GM19463 (cell line): ENCODE measurements around the gene STPG4.

Source experiments
- ATAC-seq: cut with Tn5 transposase; IDR thresholded peaks from one replicate; pipeline ENCODE4 v1.9.1; 2021; ENCODE audit warnings: mild to moderate bottlenecking, moderate library complexity; ENCODE audit not compliant: unreplicated experiment

Gene STPG4

DNA sequence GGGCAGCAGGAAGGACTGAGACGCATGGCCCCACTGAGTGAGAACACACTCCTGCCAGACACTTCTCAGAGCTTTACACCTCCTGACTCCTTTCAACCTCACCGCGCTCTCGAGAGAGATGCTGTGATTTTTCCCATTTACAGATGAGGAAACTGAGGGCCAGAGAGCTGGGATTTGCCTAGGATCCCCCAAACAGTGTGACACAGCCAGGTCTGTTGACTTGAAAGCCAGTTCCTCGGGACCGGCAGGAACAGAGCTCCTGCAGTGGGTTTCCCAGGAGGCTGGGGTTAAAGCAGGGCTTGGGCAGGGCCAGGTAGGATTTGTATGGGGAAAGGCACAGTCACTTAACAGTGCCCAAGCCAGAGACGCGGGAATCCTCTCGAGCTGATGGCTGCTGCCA lies 81.9 kb downstream of the STPG4 start:
- ATAC-seq, result no peak

DNA sequence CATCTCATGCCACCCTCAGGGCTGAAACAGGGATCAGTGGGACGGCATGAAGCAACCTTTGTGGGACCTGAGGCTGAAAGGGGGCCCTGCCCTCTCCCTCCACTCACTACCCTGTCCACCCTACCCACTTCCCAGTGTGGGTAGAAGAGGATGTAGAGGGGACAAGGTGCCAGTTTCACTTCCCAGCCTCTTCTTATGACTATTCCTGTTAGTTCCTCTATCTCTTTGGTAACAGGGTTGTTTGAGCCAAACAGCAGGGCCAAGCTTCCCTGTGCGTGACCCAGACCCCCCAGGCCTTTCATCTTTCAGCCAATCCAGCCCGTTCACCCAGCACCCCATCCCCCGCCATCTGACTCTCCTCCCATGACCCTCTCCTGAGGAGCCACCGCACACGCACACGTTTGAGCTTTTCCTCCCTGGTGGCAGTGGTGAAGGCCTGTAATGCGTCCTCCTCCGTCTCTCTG lies 82.3 kb downstream of the STPG4 start:
- ATAC-seq, result no peak

DNA sequence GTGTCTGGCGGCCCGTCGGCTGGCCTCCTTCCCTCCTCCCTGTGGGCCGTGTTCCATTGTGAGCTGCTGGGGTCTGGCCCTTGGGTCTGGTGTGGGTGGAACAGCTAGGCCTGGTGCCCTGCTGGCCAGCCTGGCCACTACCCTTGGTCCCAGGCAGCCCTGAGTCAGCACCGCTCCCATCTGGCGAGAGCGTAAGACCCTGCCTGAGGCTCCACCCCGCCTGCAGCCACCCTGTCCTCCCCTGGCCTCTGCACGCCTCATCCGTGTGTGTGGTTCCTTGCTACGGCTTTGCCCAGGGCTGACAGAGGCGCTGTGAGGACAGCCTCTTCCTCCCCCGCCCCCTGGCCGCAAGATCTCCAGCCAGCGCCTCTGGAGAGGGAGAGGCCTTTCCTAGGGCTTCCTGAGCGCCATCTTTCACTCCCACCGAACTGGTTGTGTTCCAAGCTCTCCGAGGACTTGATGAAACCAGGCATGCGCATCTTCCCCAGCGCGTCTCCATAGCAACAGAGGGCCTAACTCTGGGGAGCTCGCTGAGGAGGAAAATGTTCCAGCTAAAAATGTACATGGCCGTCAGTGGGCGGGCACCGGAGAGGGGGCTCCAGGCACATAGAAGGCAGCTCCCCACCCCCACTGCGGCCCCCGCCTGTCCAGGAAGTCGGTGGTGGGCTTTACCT lies 83.0 kb downstream of the STPG4 start:
- ATAC-seq, result no peak

DNA sequence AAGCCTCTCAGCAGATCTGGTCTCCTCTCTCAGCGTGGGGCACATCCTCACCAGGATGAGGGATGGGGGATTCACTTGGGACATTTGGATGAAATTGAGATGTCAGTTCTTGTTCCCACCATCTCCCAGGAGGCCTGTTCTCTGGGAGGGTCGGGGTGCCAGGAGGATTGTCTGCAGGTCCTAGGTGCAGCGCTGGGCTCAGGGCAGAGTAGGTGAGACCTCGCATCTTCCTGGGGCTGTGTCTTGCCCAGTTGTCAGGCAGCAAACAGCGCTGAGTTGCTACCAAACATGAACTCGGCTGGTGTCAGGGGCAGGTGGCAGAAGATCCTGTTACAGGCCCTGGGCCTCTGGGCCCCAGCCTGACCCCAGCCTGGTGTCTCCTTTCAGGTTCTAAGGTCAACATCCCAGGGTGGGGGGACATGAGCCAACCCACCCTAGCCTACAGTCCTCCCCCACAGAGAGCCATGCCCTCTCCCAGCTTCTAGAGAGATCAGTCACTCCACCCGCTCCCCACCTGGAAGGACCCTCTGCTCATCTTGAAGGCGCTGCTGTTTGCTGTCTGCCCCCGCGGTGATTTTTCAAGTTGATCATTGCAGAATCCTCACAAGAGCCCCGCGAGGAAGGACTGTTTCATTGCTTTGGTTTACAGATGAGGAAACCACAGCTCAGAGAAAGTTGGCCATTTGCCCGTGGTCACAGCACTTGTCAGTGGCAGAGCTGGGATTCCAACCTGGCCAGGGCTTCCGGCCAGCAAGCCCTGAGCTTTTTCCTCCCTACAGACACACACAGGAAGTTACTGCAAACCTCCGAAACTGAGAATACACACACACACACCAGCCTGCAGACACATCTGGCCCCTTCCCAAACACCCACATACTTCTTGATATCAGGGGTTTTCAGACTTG lies 83.9 kb downstream of the STPG4 start:
- peak; percentile 88 for ATAC-seq

DNA sequence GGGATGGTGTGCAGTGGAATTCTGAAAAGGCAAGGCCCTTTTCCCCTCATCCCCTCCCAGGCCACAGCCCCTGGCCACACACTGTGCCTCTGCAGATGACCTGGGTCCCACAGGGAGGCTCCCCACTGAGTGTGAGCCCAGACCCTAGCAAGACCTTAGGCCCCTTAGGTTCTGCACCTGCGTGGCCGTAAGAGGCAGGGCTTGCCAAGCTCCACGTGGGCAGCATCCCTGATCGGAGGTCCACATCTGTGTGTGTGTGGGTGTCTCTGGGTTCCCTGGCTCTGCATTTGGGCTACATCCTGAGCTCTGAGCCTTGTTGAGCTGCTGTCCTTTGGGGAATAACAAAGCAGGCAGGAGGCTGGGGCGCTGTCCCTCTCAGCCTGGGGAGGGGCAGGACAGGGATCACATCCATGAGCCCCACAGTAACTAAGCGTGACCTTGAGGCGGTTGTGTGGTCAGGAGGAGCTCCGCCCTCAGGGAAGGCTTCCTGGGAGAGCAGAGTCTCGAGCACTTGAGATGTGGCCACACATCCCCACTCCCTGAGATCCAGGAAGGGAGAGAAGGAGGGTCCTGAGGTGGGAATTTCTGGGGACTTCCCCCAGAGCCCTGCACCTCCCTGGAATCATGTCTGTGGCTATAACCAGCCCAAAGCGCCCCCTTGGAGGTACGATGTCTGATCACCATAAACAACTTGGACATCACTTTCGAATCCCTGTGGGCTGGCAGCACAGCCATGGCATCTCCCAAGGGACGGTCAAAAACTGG lies 84.8 kb downstream of the STPG4 start:
- no peak for ATAC-seq

DNA sequence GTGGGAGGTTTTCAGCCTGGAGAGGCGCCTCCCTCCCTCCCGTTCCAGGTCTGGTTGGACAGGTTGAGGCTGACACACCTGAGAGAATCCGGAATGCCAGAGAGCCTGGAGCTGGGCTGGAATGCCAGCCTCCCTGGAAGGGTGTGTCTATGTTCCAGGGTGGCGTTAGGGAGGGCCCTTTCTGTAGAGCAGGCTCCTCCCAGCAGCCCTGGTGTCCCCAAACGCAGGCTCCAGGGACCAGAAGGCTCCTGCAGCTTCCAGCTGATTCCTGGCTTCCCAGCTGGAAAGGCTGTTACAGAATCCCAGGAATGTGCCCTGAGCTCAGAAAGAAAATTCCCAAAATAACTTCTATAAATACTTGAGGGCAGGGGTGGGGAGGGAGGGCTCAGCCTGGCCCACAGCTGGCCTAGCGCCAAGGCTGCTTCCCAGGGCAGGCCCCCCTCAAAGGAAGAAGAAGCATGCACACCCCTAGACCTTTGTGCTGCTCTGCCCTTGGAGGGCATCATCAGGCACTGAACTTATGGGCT lies 85.4 kb downstream of the STPG4 start:
- ATAC-seq, result no peak

DNA sequence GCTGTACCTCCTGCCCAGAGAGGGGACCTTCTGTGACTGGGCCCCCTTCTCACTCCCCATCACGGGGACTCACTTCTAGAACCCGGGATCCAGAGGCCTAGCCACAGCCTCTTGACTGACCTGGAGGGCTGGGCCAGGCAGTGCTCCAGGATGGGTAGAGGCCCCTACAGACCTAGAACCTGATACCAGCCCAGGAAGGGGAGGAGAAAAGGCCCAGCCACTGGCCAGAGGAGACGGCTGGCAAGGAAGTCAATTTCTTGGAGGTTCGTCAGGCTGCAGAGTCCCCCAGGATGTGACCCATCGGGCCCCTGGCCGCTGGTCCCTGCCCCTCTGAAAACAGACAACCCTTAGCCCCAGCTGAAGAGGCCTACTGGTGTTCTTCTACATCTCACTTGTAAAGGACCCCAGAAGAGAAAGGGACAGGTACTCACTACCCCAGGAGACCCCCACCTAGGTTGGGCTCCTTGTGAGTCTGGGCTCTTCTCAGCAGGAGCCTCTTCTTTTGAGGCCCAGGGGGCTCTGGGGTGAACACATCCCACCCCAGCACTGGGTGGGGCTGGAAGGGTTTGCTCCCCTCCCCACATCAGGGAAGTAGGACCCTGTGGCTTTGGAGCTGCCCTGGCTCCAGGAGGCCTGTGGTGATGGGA lies 86.0 kb downstream of the STPG4 start:
- no peak for ATAC-seq

DNA sequence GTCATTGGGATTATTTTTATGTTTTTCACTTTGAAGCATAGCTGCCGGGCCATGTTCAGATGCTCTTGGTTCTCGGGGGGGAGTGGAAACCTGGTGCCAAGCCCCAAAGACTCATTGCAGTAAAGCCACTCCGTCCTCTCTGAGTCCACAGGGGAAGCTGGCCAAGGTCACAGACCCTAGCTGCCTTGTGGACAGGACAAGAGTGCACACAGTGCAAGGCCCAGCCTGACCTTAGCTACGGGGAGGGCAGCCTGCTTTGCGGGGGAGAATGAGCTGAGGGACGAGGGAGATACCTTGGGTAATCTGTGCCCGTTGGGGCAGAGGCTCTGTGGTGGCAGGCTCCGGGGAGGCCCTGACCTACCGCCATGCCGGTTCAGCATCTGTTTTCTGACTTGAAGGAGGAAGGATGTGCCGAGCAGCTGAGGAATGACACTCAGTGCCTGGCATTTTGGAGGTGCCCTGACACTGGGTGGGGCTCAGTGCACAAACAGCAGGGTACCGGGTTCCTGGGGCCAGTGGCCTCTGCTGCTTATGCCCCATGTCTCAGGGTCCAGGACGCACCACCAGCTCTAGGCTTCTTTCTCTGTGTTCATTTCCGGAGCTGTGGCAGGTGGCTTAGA lies 87.2 kb downstream of the STPG4 start:
- ATAC-seq, result no peak

DNA sequence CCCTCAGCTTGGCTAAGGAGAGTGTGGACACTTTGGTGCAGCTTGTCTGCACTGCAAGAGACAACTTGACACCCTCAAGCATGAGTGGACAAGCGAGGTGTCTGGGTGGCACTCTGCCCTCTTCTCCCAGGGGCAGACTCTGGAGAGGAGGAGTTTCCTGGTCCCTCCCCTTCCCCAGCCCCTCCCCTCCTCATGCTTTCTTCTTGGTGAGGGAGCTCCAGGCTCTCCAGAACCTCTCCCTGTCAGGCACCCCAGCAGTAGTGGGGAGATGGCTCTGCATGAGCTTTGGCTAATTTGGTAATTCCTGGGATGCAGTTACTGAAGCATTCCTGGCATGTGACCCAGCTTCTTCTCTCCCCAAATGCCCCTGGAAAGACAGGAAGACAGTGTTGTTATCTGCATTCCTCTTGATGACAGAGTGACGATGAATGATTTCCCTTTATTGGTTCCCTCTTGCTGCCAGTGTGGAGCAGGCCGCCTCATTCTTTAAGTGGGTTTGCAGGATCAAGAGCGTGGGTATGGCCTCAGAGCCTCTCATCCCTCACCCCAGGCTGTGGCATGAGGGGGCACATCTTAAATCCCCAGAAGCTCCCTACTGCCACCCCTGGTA lies 89.2 kb downstream of the STPG4 start:
- no peak for ATAC-seq

DNA sequence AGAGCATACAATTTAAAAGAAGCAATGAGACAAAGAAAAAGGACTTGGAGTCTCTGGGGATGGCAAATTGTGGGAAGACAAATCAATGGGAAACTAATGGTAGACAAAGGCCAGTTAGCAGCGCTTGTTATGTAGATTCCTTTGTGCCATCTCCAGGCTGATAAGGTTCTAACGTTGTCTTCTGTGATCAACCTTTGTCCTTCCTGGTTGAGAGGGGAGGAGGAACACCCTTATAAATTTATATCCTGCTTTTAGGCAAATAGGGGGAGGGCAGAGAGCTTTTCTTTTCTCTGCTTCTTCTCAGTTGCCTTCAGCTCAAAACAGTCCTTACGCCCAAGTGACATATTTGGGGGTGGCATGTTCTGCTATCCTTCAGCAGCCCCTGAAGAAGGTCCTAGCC lies 89.8 kb downstream of the STPG4 start:
- ATAC-seq, result no peak

DNA sequence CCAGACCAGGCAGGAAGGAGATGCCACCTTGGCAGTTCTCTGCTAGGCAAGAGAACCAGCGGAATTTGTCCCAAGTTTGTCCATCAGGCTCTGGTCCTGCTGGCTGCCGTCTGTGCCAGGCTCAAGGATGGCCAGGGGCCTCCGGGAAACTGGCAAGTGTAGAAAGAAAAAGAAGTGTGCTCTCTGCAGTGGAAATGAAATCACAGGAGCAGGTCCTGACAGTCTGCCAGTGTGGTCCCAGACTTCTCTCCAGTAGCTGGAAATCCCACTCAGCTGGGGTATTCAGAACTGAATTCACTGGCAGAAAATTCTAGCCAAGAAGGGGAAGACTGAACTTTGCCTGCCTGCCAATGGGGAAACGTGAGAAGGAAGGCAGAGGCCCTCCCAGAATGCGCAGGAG lies 91.0 kb downstream of the STPG4 start:
- no peak for ATAC-seq

DNA sequence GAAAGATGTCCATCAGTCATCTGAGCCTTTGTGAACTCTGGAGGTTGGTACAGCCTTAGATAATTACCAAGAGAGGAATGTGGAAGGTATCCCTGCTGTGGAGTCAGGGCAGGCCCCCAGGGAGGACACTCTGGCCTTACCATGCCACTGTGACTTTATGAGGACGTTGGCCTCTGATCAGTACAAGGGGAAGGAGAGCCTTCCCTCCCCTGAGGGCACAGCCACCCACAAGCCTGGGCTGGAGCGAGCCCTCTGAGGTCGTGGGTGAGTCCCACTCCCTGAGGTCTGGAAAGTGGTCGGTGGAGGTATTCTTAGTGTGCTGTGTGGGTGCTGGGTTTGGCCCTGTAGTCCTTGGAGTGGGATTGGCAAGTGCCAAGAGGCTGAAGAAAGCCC lies 91.6 kb downstream of the STPG4 start:
- no peak for ATAC-seq

DNA sequence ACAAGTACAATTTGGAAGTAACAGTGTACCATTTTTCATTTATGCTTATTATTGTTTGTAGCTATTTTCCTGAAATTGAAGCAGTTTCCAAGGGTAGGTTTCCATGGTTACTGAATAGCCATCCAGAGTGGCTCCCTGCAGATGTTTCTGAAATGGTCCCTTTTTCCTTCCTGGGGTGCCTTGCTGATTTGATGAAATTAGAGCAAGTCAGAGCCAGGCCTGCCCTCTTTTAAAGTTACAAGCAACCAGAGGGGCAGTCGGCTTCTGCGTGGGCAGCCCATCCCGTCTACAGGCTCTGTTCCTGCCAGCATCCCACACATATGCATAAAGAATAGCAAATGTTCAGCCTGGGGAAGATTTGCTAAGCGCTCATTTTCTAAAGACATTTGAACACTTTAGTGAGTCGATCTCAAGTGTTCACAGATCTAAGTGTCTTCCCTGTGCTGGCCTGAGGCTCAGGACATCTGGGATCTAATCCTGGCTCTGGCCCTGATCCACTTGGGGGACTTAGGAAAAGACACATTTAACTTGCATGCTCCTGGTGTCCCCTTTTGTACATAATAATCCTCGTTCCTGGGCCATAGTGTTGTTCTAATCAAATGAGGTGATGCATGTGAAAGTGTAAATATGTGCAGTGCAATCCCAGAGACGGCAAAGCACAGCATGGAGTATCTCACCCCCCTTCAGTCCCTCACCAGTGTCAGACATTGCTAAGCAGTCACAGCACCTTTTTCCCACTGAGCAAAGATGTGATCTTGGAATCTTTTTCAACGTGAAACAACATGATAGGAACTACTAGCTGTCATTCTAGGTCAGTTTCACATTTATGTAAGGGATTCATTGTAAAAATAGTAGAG lies 92.2 kb downstream of the STPG4 start:
- ATAC-seq, result no peak

DNA sequence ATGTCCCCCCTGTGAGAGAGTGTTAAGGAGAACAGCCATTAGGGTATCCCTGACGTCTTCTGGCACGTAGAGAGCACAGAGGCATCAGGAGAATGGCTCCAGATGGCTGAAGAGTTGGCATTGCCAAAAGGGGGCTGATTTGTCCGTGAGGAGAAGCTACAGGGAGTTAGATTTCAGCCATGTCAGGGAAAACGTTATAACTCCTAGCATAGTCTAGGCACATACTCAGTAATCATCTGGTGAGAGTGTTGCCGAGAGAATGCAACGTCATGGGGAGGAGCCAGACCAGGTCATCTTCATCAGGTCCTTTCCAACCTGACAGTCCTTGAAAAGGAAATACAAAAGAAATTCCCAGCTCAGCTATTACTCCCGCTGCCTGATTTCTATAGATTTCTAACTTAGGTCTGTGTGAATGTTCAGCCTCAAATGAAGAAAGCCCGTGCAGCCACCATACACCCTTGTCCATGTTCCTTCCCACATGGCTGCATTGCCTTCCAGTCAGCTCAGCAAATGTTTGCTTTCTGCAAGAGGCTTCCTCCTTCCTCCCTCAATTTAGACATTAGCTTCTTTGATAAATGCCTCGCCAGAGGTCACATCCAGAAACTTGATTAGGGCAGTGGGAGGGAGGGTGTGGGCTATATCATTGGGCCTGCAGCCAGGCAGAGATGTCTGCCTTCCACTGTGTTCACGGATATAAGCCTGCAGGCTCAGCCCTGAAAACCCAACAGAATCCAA lies 93.0 kb downstream of the STPG4 start:
- ATAC-seq, result no peak

DNA sequence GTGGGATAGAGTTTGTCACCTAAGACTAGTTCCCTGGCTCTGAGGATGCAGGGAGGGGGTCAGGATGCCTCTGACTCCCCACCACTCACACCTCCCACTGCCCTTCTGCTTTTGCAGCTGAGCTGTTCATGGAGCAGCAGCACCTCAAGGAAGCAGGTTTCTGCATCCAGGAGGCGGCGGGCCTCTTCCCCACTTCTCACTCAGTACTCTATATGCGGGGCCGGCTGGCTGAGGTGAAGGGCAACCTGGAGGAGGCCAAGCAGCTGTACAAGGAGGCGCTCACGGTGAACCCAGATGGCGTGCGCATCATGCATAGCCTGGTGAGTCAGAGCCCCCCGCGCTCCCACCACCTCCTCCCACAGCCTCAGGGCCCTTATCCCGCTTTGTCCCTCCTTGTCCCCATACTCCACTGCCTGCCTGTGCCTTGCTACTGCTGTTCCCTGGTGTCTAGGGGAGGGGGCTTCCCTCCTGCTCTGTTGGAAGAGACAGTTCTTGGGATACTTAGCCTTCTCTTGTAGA lies 94.4 kb downstream of the STPG4 start:
- no peak for ATAC-seq

DNA sequence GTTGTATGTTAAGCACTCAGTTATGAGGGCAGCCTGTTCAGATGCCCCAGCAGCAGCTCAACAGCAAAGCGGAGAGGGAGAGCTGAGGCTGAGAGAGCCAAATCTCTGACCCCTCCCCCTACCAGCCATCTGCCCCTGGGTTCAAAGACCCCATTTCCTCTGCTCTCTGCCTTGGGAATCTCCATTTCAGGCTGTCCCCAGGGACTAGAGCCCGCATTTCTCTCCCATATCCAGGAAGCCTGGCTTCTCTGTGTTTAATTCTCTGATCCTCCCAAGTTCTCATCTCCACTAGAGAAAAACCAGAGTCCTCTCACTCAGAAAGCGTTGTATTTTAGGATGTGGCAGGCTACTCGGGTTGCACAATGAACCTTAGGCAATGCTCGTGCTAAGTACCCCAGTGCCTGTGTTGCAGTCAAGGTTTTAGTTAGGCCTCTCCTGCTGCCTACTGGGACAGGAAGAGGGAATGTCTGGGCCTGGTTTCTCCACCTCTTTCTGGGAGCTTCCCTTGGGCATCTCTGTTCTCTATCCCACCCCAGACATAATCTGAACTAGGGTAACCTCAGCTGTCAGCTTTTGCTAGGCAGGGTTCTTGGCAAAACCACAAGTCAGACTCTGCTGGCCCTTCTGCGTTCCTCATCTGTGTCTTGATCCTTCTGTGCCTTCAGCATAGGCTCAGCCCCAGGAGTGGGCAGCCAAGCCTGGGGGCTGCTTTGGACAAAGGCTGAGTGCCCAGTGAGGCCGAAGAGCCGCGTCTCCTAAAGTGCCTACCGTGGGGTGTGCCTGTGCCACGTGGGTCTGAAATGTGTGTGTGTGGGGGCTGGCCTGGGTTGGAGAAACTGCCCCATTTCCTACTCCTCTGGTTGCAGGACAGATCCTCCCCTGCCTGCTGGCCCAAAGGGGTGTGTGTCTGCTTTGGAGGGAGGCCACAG lies 96.8 kb downstream of the STPG4 start:
- peak; percentile 55 for ATAC-seq

DNA sequence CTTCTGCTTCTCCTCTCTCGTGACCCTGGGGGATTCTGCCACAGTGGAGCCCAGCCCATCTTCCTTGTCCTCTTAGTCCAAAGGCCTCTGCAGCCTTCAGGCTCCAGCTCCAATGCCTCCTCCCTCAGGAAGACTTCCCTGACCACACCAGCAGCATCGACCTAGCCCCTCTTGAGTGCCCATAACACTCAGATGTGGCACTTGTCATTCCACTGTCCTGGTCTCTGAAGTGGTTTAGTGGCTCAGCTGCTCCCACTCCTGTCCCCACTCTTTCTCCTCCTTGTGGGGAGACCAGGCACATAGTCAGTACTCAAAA lies 97.5 kb downstream of the STPG4 start:
- ATAC-seq, result no peak
